ENCODE results near the gene ARPP19. TPM values are rescaled to one million over a fixed set of nuclear protein-coding genes. Genes with fewer than 3 reads are reported as not detected.

The ARPP19 gene
- polyA plus RNA-seq, 1 of the 3 experiments (the other 2 are of a cell fraction): 29.0 TPM

DNA sequence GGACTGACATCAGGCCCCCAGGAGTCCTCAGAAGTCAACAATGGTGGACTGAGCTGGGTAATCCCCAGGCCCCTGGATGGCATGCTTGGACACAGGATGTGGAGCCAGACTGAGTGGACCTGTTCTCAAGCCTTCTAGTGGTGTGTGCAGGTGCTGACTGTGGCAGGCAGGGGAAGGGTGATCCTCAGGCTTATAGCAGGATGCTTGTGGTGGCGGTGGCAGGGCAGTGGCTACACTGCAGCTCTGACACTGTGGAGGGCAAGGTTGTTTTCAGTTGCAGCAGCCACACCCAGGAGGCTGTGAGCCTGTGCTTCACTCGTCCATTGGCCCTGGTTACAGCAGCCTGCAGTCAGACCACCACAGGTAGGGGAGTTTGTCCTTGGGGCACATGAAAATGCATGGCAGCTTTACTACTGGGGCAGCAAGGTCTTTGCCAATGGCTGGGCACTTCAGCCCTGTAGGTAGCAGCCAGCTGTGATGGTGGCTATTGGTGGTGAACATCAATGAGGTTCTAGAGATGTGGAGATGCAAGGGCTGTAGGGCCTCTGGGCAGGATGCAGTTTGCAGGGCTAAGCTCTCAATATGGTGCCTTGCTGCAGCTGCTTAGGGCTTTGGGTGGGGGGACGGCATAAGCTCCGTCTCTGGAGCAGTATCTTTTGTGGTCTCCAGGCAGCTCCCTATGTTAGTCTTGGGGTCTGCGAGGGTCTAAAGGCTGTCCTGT lies 22.6 kb downstream of the ARPP19 start:
- Histone ChIP-seq H3K9me3 (no peaks in the 10 kb centered on the region), H3K4me2 (no peak overlapping the region), H3K9me2 (no peaks in the 10 kb centered on the region), H3K27ac (ENCODE audit: low read depth in 2 of 2, low read length in 1 of 2) (no peak overlapping the region), H2AFZ (ENCODE audit: low read depth) (no peak overlapping the region), H3K36me3 (replicated peaks in 1 of 2; ENCODE audit: control insufficient read depth in 1 of 2, insufficient read depth in 2 of 2, low read length in 1 of 2) (peaks cover 42 to 54% of the 10 kb centered on the region in 2 experiments), H3K79me2 (ENCODE audit: insufficient read depth) (peaks cover 3% of the 10 kb centered on the region; the same call in 1 of the 2 replicates), H3K4me3 (ENCODE audit: low read depth in 2 of 2, low read length in 1 of 2) (no peak overlapping the region), H3K9ac (no peak overlapping the region), H3F3A (replicated peaks; ENCODE audit: insufficient read depth) (peaks cover 15% of the 10 kb centered on the region), H4K20me1 (ENCODE audit: insufficient read depth) (no peaks in the 10 kb centered on the region), H3K27me3 (ENCODE audit: insufficient read depth) (no peaks in the 10 kb centered on the region), H3K4me1 (ENCODE audit: control insufficient read depth in 1 of 2, insufficient read depth in 2 of 2, low read depth in 1 of 2, low read length in 1 of 2) (no peaks in the 10 kb centered on the region)
- TF ChIP-seq, protein P1, sequence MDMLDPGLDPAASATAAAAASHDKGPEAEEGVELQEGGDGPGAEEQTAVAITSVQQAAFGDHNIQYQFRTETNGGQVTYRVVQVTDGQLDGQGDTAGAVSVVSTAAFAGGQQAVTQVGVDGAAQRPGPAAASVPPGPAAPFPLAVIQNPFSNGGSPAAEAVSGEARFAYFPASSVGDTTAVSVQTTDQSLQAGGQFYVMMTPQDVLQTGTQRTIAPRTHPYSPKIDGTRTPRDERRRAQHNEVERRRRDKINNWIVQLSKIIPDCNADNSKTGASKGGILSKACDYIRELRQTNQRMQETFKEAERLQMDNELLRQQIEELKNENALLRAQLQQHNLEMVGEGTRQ (IDR thresholded peaks at IDR 0.05; ENCODE audit: borderline replicate concordance, low read depth, low read length): no peak
- TF ChIP-seq CHD2 (IDR thresholded peaks at IDR 0.05; ENCODE audit: low read length, partially characterized antibody) (no peak), RAD21 (IDR thresholded peaks at IDR 0.05; ENCODE audit: low read length) (no peak), FOSL2 (IDR thresholded peaks at IDR 0.05; ENCODE audit: borderline replicate concordance, low read depth) (no peak), MXI1 (IDR thresholded peaks at IDR 0.05; ENCODE audit: low read depth, low read length) (no peak), JUND (IDR thresholded peaks at IDR 0.05) (no peak), RXRA (IDR thresholded peaks at IDR 0.05; ENCODE audit: borderline replicate concordance, low read depth) (no peak), GATA2 (CRISPR knock-in tag; IDR thresholded peaks at IDR 0.05) (no peak), NFIC (IDR thresholded peaks at IDR 0.05; ENCODE audit: borderline replicate concordance) (no peak)
- TF ChIP-seq, protein P2, sequence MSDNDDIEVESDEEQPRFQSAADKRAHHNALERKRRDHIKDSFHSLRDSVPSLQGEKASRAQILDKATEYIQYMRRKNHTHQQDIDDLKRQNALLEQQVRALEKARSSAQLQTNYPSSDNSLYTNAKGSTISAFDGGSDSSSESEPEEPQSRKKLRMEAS (IDR thresholded peaks at IDR 0.05; ENCODE audit: low read depth): no peak
- POLR2A ChIA-PET: no interaction called here
- DNase-seq: no peak
- CTCF ChIA-PET: interaction anchor here (1.0 kb wide), 1 partner anchor 12 kb away, joined by 3 read pairs; no protein-coding TSS in a partner anchor
- WGBS (ENCODE audit: low lambda C conversion rate): 80% methylated on average over 2 of the region's 5 CpGs

DNA sequence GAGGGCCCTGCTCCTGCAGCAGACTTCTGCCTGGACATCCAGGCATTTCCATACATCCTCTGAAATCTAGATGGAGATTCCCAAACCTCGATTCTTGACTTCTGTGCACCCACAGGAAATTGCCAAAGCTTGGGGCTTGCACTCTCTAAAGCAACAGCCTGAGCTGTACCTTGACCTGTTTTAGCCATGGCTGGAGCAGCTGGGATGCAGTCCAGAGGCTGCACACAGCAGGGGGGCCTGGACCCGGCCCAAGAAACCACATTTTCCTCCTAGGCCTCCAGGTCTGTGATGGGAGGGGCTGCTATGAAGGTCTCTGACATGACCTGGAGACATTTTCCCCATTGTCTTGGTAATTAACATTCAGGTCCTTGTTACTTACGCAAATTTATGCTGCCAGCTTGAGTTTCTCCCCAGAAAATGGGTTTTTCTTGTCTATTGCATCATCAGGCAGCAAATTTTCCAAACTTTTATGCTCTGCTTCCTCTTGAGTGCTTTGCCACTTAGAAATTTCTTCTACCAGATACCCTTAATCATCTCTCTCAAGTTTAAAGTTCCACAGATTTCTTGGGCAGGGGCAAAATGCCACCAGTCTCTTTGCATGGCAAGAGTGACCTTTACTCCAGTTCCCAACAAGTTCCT lies 28.3 kb downstream of the ARPP19 start:
- Histone ChIP-seq H3K36me3 (replicated peaks in 1 of 2; ENCODE audit: control insufficient read depth in 1 of 2, insufficient read depth in 2 of 2, low read length in 1 of 2) (peaks cover 0 to 2% of the 10 kb centered on the region in 2 experiments), H3K4me2 (no peak overlapping the region), H3K27ac (ENCODE audit: low read depth in 2 of 2, low read length in 1 of 2) (no peak overlapping the region), H2AFZ (ENCODE audit: low read depth) (no peak overlapping the region), H3K79me2 (ENCODE audit: insufficient read depth) (no peaks in the 10 kb centered on the region), H4K20me1 (ENCODE audit: insufficient read depth) (no peaks in the 10 kb centered on the region), H3K27me3 (ENCODE audit: insufficient read depth) (no peaks in the 10 kb centered on the region), H3K4me1 (ENCODE audit: control insufficient read depth in 1 of 2, insufficient read depth in 2 of 2, low read depth in 1 of 2, low read length in 1 of 2) (no peaks in the 10 kb centered on the region), H3K4me3 (ENCODE audit: low read depth in 2 of 2, low read length in 1 of 2) (no peak overlapping the region), H3K9me3 (no peaks in the 10 kb centered on the region), H3F3A (replicated peaks; ENCODE audit: insufficient read depth) (no peaks in the 10 kb centered on the region), H3K9ac (no peak overlapping the region), H3K9me2 (no peaks in the 10 kb centered on the region)
- no peak for TF ChIP-seq YY1 (IDR thresholded peaks at IDR 0.05; ENCODE audit: low read depth)
- TF ChIP-seq, protein P2 (IDR thresholded peaks at IDR 0.05; ENCODE audit: low read depth): no peak
- TF ChIP-seq, protein P3, sequence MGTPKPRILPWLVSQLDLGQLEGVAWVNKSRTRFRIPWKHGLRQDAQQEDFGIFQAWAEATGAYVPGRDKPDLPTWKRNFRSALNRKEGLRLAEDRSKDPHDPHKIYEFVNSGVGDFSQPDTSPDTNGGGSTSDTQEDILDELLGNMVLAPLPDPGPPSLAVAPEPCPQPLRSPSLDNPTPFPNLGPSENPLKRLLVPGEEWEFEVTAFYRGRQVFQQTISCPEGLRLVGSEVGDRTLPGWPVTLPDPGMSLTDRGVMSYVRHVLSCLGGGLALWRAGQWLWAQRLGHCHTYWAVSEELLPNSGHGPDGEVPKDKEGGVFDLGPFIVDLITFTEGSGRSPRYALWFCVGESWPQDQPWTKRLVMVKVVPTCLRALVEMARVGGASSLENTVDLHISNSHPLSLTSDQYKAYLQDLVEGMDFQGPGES (IDR thresholded peaks at IDR 0.05; ENCODE audit: low read depth, low read length): no peak
- no peak for TF ChIP-seq NRF1 (IDR thresholded peaks at IDR 0.05; ENCODE audit: low read depth, low read length)
- no peak for TF ChIP-seq RXRA (IDR thresholded peaks at IDR 0.05; ENCODE audit: borderline replicate concordance, low read depth)
- TF ChIP-seq POLR2AphosphoS5 (IDR thresholded peaks at IDR 0.05; ENCODE audit: low read depth, low read length): no peak
- no peak for TF ChIP-seq RCOR1 (IDR thresholded peaks at IDR 0.05; ENCODE audit: low read length)
- TF ChIP-seq, protein P1 (IDR thresholded peaks at IDR 0.05; ENCODE audit: borderline replicate concordance, low read depth, low read length): no peak
- no peak for TF ChIP-seq SIN3A (IDR thresholded peaks at IDR 0.05; ENCODE audit: borderline replicate concordance, low read depth, low read length)
- TF ChIP-seq NFIC (IDR thresholded peaks at IDR 0.05; ENCODE audit: borderline replicate concordance): no peak
- TF ChIP-seq, protein P4, sequence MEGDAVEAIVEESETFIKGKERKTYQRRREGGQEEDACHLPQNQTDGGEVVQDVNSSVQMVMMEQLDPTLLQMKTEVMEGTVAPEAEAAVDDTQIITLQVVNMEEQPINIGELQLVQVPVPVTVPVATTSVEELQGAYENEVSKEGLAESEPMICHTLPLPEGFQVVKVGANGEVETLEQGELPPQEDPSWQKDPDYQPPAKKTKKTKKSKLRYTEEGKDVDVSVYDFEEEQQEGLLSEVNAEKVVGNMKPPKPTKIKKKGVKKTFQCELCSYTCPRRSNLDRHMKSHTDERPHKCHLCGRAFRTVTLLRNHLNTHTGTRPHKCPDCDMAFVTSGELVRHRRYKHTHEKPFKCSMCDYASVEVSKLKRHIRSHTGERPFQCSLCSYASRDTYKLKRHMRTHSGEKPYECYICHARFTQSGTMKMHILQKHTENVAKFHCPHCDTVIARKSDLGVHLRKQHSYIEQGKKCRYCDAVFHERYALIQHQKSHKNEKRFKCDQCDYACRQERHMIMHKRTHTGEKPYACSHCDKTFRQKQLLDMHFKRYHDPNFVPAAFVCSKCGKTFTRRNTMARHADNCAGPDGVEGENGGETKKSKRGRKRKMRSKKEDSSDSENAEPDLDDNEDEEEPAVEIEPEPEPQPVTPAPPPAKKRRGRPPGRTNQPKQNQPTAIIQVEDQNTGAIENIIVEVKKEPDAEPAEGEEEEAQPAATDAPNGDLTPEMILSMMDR (IDR thresholded peaks at IDR 0.05): no peak
- TF ChIP-seq MXI1 (IDR thresholded peaks at IDR 0.05; ENCODE audit: low read depth, low read length): no peak
- CTCF ChIA-PET: no interaction called here
- POLR2A ChIA-PET: no interaction called here
- DNase-seq: no peak
- 28% methylated on average over 3 of the region's 3 CpGs for WGBS (ENCODE audit: low lambda C conversion rate)
